GM18519 (cell line): ENCODE results near the gene LYRM1.

ENCODE experiments used
- ATAC-seq: cut with Tn5 transposase; IDR thresholded peaks from one replicate; pipeline ENCODE4 v1.9.1; 2021; ENCODE audit warnings: mild to moderate bottlenecking, moderate library complexity; ENCODE audit not compliant: unreplicated experiment, low FRiP score

LYRM1 gene

GRCh38 chr16:20901068-20901435, 481 bp downstream of the LYRM1 start:
- ATAC-seq: no peak

GRCh38 chr16:20901436-20902112, 1.0 kb downstream of the LYRM1 start:
- no peak for ATAC-seq

- ATAC-seq: no peak
These were observed 1.9 kb downstream of the LYRM1 start for GRCh38 chr16:20902426-20902825.

GRCh38 chr16:20903116-20903898, 2.7 kb downstream of the LYRM1 start:
- no peak for ATAC-seq

GRCh38 chr16:20903899-20904506, 3.4 kb downstream of the LYRM1 start:
- ATAC-seq: no peak

GRCh38 chr16:20904507-20905081, 4.0 kb downstream of the LYRM1 start:
- no peak for ATAC-seq

GRCh38 chr16:20905576-20905975, 5.0 kb downstream of the LYRM1 start:
- ATAC-seq: no peak

- ATAC-seq: no peak
These were observed 6.0 kb downstream of the LYRM1 start for GRCh38 chr16:20906341-20907255.

GRCh38 chr16:20910781-20911321, 10.3 kb downstream of the LYRM1 start:
- ATAC-seq: no peak

- ATAC-seq: no peak
These were observed 10.8 kb downstream of the LYRM1 start for GRCh38 chr16:20911361-20911760.

GRCh38 chr16:20916289-20916688, 15.7 kb downstream of the LYRM1 start:
- no peak for ATAC-seq

- no peak for ATAC-seq
These were observed 16.4 kb downstream of the LYRM1 start for GRCh38 chr16:20916942-20917341.

GRCh38 chr16:20918486-20919239, 18.1 kb downstream of the LYRM1 start:
- ATAC-seq: no peak

- no peak for ATAC-seq
These were observed 19.5 kb downstream of the LYRM1 start for GRCh38 chr16:20920091-20920490.

- ATAC-seq: no peak
These were observed 20.2 kb downstream of the LYRM1 start for GRCh38 chr16:20920799-20921198.

- ATAC-seq: no peak
These were observed 23.3 kb downstream of the LYRM1 start for GRCh38 chr16:20923876-20924275.

- no peak for ATAC-seq
These were observed 25.2 kb downstream of the LYRM1 start for GRCh38 chr16:20925751-20926150.

- ATAC-seq: no peak
These were observed 28.3 kb downstream of the LYRM1 start for GRCh38 chr16:20928774-20929411.
